ENCODE measurements around the gene KCNQ1. TPM values are rescaled to one million over a fixed set of nuclear protein-coding genes. Genes with fewer than 3 reads are reported as not detected.
A peak's percentile ranks its signal among the peaks of the same experiment; 100 is the strongest.

The KCNQ1 gene
- total and polyA plus RNA-seq, 9 of the 15 experiments (the other 6 are each of a cell fraction or from before 2014, with no cell fraction given): 0.44 TPM; not detected in 8

GRCh38 chr11:2886191-2886894, 441.5 kb downstream of the KCNQ1 start (continued):
- TF ChIP-seq, protein P1, sequence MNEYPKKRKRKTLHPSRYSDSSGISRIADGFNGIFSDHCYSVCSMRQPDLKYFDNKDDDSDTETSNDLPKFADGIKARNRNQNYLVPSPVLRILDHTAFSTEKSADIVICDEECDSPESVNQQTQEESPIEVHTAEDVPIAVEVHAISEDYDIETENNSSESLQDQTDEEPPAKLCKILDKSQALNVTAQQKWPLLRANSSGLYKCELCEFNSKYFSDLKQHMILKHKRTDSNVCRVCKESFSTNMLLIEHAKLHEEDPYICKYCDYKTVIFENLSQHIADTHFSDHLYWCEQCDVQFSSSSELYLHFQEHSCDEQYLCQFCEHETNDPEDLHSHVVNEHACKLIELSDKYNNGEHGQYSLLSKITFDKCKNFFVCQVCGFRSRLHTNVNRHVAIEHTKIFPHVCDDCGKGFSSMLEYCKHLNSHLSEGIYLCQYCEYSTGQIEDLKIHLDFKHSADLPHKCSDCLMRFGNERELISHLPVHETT (CRISPR knock-in tag; conservative IDR thresholded peaks at IDR 0.05 in 1 of 2, IDR thresholded peaks at IDR 0.05 in 1 of 2): no peak
- TF ChIP-seq TRIM24 (IDR thresholded peaks at IDR 0.05): no peak
- no peak for TF ChIP-seq SAP30 (IDR thresholded peaks at IDR 0.05; ENCODE audit: borderline replicate concordance, insufficient read depth, low read depth, low read length, poor library complexity, severe bottlenecking)
- TF ChIP-seq GATAD2B (IDR thresholded peaks at IDR 0.05; ENCODE audit: borderline replicate concordance): peak; percentile 76; the same call in 1 of the 2 replicates
- 0 out of 2 replicates have a peak, but pooled peaks have one; percentile 16 for TF ChIP-seq DPF2 (IDR thresholded peaks at IDR 0.05)
- TF ChIP-seq TEAD1 (CRISPR knock-in tag; IDR thresholded peaks at IDR 0.05): no peak
- TF ChIP-seq HNRNPUL1 (IDR thresholded peaks at IDR 0.05; ENCODE audit: low read length): no peak
- no peak for TF ChIP-seq THAP7 (CRISPR knock-in tag; IDR thresholded peaks at IDR 0.05)
- TF ChIP-seq STAT5B (CRISPR knock-in tag; IDR thresholded peaks at IDR 0.05): no peak
- no peak for TF ChIP-seq DIDO1 (tag; IDR thresholded peaks at IDR 0.05; ENCODE audit: low read depth)
- TF ChIP-seq TCF3 (CRISPR knock-in tag; IDR thresholded peaks at IDR 0.05): no peak
- TF ChIP-seq, protein P2, sequence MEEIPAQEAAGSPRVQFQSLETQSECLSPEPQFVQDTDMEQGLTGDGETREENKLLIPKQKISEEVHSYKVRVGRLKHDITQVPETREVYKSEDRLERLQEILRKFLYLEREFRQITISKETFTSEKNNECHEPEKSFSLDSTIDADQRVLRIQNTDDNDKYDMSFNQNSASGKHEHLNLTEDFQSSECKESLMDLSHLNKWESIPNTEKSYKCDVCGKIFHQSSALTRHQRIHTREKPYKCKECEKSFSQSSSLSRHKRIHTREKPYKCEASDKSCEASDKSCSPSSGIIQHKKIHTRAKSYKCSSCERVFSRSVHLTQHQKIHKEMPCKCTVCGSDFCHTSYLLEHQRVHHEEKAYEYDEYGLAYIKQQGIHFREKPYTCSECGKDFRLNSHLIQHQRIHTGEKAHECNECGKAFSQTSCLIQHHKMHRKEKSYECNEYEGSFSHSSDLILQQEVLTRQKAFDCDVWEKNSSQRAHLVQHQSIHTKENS (CRISPR knock-in tag; IDR thresholded peaks at IDR 0.05): no peak
- TF ChIP-seq ZNF589 (CRISPR knock-in tag; IDR thresholded peaks at IDR 0.05; ENCODE audit: low read depth): no peak
- no peak for TF ChIP-seq PREB (CRISPR knock-in tag; IDR thresholded peaks at IDR 0.05)
- no peak for TF ChIP-seq TRIM28 (IDR thresholded peaks at IDR 0.05)
- no peak for TF ChIP-seq HSF4 (CRISPR knock-in tag; IDR thresholded peaks at IDR 0.05; ENCODE audit: borderline replicate concordance)
- TF ChIP-seq SAFB (IDR thresholded peaks at IDR 0.05; ENCODE audit: borderline replicate concordance, low read depth, low read length): peak; percentile 59; the same call in 1 of the 2 replicates
- no peak for TF ChIP-seq EHMT2 (IDR thresholded peaks at IDR 0.05)
- TF ChIP-seq, protein P3, sequence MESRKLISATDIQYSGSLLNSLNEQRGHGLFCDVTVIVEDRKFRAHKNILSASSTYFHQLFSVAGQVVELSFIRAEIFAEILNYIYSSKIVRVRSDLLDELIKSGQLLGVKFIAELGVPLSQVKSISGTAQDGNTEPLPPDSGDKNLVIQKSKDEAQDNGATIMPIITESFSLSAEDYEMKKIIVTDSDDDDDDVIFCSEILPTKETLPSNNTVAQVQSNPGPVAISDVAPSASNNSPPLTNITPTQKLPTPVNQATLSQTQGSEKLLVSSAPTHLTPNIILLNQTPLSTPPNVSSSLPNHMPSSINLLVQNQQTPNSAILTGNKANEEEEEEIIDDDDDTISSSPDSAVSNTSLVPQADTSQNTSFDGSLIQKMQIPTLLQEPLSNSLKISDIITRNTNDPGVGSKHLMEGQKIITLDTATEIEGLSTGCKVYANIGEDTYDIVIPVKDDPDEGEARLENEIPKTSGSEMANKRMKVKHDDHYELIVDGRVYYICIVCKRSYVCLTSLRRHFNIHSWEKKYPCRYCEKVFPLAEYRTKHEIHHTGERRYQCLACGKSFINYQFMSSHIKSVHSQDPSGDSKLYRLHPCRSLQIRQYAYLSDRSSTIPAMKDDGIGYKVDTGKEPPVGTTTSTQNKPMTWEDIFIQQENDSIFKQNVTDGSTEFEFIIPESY (CRISPR knock-in tag; IDR thresholded peaks at IDR 0.05): peak; percentile 66
- TF ChIP-seq ARID1B (IDR thresholded peaks at IDR 0.05): no peak
- TF ChIP-seq GABPB1 (CRISPR knock-in tag; IDR thresholded peaks at IDR 0.05): 0 out of 2 replicates have a peak, but pooled peaks have one; percentile 34
